A673 (cell line): ENCODE measurements around the gene RNF26.

Source experiments
- EZH2 ChIP-seq: fragments of 200-600 bp; sonication (generic); IDR thresholded peaks from 2 replicates; pipeline ENCODE4 v1.6.1; 2017; ENCODE audit warnings: borderline replicate concordance, low read depth, mild to moderate bottlenecking, mixed read lengths, antibody characterized with exemption, low read length; ENCODE audit not compliant: poor library complexity, severe bottlenecking
- TF ChIP-seq, protein P1 (sequence below): fragments of 300-800, 200-600 bp; sonication (generic); conservative IDR thresholded peaks from 2 replicates; pipeline ENCODE4 v1.5.1; 2017; ENCODE audit warnings: low read depth, mild to moderate bottlenecking, antibody characterized with exemption, low read length, moderate library complexity, mixed read lengths

DNA sequence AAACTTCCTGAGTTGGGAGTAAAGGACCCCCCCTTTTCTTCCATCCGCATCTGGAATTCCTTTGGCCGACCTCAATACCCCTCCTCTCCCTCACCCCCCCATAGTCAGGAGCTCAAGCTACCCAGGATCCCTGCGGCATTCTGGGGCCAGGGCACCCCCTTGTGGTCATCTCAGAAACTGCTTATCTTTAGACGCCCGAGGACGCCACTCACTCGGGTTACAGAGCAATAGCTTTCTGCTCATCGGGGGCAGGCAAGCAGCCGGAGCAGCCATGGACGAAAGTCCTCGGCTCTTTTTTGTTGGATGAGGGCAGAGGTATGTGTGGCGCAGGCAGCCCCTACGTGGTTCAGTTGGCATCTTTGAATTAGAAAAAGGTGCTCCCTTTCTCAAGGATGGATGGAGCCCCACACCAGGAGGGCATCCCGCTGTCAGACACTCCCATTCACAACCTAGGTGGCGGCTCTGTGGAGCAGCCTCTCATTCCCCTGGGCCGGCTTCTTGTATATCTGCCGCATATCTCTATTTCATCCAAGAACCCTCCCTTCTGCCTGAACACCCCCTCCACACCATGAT is 4.1 kb downstream of the RNF26 start:
- TF ChIP-seq, protein P1, sequence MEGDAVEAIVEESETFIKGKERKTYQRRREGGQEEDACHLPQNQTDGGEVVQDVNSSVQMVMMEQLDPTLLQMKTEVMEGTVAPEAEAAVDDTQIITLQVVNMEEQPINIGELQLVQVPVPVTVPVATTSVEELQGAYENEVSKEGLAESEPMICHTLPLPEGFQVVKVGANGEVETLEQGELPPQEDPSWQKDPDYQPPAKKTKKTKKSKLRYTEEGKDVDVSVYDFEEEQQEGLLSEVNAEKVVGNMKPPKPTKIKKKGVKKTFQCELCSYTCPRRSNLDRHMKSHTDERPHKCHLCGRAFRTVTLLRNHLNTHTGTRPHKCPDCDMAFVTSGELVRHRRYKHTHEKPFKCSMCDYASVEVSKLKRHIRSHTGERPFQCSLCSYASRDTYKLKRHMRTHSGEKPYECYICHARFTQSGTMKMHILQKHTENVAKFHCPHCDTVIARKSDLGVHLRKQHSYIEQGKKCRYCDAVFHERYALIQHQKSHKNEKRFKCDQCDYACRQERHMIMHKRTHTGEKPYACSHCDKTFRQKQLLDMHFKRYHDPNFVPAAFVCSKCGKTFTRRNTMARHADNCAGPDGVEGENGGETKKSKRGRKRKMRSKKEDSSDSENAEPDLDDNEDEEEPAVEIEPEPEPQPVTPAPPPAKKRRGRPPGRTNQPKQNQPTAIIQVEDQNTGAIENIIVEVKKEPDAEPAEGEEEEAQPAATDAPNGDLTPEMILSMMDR, result peak; percentile 98
- TF ChIP-seq EZH2, result no peak
